Measurements from ENCODE around the gene MACROD2. TPM values are rescaled to one million over a fixed set of nuclear protein-coding genes. Genes with fewer than 3 reads are reported as not detected.

Gene MACROD2
- total RNA-seq, 1 donor from 2014 or later = 2.5 TPM

- Mint-ChIP-seq H3K4me1 (ENCODE audit: unreplicated experiment) (peaks cover 1% of the 10 kb centered on the region), H3K9me3 (ENCODE audit: unreplicated experiment) (no peaks in the 10 kb centered on the region), H3K27me3 (ENCODE audit: unreplicated experiment) (no peaks in the 10 kb centered on the region), H3K4me3 (ENCODE audit: unreplicated experiment) (no peak overlapping the region), H3K27ac (ENCODE audit: unreplicated experiment) (no peak overlapping the region), H3K36me3 (ENCODE audit: unreplicated experiment) (no peaks in the 10 kb centered on the region)
- TF ChIP-seq, protein P1, sequence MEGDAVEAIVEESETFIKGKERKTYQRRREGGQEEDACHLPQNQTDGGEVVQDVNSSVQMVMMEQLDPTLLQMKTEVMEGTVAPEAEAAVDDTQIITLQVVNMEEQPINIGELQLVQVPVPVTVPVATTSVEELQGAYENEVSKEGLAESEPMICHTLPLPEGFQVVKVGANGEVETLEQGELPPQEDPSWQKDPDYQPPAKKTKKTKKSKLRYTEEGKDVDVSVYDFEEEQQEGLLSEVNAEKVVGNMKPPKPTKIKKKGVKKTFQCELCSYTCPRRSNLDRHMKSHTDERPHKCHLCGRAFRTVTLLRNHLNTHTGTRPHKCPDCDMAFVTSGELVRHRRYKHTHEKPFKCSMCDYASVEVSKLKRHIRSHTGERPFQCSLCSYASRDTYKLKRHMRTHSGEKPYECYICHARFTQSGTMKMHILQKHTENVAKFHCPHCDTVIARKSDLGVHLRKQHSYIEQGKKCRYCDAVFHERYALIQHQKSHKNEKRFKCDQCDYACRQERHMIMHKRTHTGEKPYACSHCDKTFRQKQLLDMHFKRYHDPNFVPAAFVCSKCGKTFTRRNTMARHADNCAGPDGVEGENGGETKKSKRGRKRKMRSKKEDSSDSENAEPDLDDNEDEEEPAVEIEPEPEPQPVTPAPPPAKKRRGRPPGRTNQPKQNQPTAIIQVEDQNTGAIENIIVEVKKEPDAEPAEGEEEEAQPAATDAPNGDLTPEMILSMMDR (IDR thresholded peaks at IDR 0.05) = no peak
- DNase-seq (ENCODE audit: extremely low spot score, unreplicated experiment) = no peak
These were observed 1444.9 kb downstream of the MACROD2 start for GRCh38 chr20:15440049-15440820.

GRCh38 chr20:15445056-15445840 is 1449.9 kb downstream of the MACROD2 start:
- Mint-ChIP-seq H3K36me3 (ENCODE audit: unreplicated experiment) (no peaks in the 10 kb centered on the region), H3K9me3 (ENCODE audit: unreplicated experiment) (no peaks in the 10 kb centered on the region), H3K27ac (ENCODE audit: unreplicated experiment) (no peak overlapping the region), H3K4me3 (ENCODE audit: unreplicated experiment) (no peak overlapping the region), H3K4me1 (ENCODE audit: unreplicated experiment) (no peaks in the 10 kb centered on the region), H3K27me3 (ENCODE audit: unreplicated experiment) (no peaks in the 10 kb centered on the region)
- TF ChIP-seq, protein P1 (IDR thresholded peaks at IDR 0.05) = no peak
- no peak for DNase-seq (ENCODE audit: extremely low spot score, unreplicated experiment)

- Mint-ChIP-seq H3K27ac (ENCODE audit: unreplicated experiment) (no peak overlapping the region), H3K27me3 (ENCODE audit: unreplicated experiment) (no peaks in the 10 kb centered on the region), H3K4me3 (ENCODE audit: unreplicated experiment) (no peak overlapping the region), H3K36me3 (ENCODE audit: unreplicated experiment) (no peaks in the 10 kb centered on the region), H3K4me1 (ENCODE audit: unreplicated experiment) (no peaks in the 10 kb centered on the region), H3K9me3 (ENCODE audit: unreplicated experiment) (no peaks in the 10 kb centered on the region)
- TF ChIP-seq, protein P1 (IDR thresholded peaks at IDR 0.05) = no peak
- no peak for DNase-seq (ENCODE audit: extremely low spot score, unreplicated experiment)
These were observed 1451.1 kb downstream of the MACROD2 start for GRCh38 chr20:15446373-15446772.

- TF ChIP-seq, protein P1 (IDR thresholded peaks at IDR 0.05) = no peak
- Mint-ChIP-seq H3K36me3 (ENCODE audit: unreplicated experiment) (no peaks in the 10 kb centered on the region), H3K4me3 (ENCODE audit: unreplicated experiment) (no peak overlapping the region), H3K27ac (ENCODE audit: unreplicated experiment) (no peak overlapping the region), H3K4me1 (ENCODE audit: unreplicated experiment) (no peaks in the 10 kb centered on the region), H3K27me3 (ENCODE audit: unreplicated experiment) (no peaks in the 10 kb centered on the region), H3K9me3 (ENCODE audit: unreplicated experiment) (no peaks in the 10 kb centered on the region)
- DNase-seq (ENCODE audit: extremely low spot score, unreplicated experiment) = no peak
These were observed 1452.2 kb downstream of the MACROD2 start for GRCh38 chr20:15447549-15447948.

DNA sequence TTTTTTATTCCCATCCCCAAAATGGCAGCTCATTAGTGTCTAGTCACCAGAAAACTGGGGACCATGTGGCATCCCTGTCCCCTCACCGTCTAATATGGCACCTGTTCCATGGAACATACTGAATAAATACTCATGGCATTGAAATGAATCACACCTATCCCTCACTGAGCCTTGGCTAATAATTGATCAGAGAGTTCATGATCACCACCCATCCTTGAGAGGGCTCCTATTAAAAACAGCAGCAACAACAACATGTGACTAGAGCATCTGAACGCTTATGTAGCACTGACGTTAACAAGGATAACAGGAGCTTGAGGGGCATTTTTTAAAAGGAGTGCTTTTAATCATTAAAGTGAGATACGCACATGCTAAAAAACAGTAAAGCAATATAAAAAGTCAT is 1453.7 kb downstream of the MACROD2 start:
- no peak for DNase-seq (ENCODE audit: extremely low spot score, unreplicated experiment)
- Mint-ChIP-seq H3K27me3 (ENCODE audit: unreplicated experiment) (no peaks in the 10 kb centered on the region), H3K9me3 (ENCODE audit: unreplicated experiment) (no peaks in the 10 kb centered on the region), H3K4me3 (ENCODE audit: unreplicated experiment) (no peak overlapping the region), H3K4me1 (ENCODE audit: unreplicated experiment) (no peaks in the 10 kb centered on the region), H3K36me3 (ENCODE audit: unreplicated experiment) (no peaks in the 10 kb centered on the region), H3K27ac (ENCODE audit: unreplicated experiment) (no peak overlapping the region)
- TF ChIP-seq, protein P1 (IDR thresholded peaks at IDR 0.05) = no peak

Data from osteocyte (in vitro differentiated cells).